NCI-H2227 (cell line): ENCODE measurements around the gene ANKRD30B.
"Not testable (repeated sequence)": the region's sequence is repeated elsewhere in the genome, so short reads cannot be mapped to it uniquely, and the experiment has no call there.

Experiments
- DNase-seq: peaks from one replicate; lab custom pipeline; 2025; ENCODE audit not compliant: unreplicated experiment; lab: John Stamatoyannopoulos, UW

Gene ANKRD30B

GRCh38 chr18:14747513-14748474, at the start of gene ANKRD30B:
TSS of gene ANKRD30B (plus strand) at chr18:14748172. CDS start at chr18:14748420, 248 bp downstream.
- DNase-seq: no peak

GRCh38 chr18:14701286-14702040, 46.5 kb upstream of the ANKRD30B start:
- DNase-seq: not testable (repeated sequence)

GRCh38 chr18:14709761-14710160, 38.2 kb upstream of the ANKRD30B start:
- DNase-seq: not testable (repeated sequence)

- DNase-seq: not testable (repeated sequence)
Observed at GRCh38 chr18:14721569-14721968, 26.4 kb upstream of the ANKRD30B start.

GRCh38 chr18:14739056-14739455, 8.9 kb upstream of the ANKRD30B start:
- not testable (repeated sequence) for DNase-seq

GRCh38 chr18:14746897-14747296, 1.1 kb upstream of the ANKRD30B start:
- no peak for DNase-seq

- DNase-seq: no peak
Observed at GRCh38 chr18:14748496-14748895, 524 bp downstream of the ANKRD30B start.

GRCh38 chr18:14763566-14763965, 15.6 kb downstream of the ANKRD30B start:
- not testable (repeated sequence) for DNase-seq

GRCh38 chr18:14767474-14767873, 19.5 kb downstream of the ANKRD30B start:
- no peak for DNase-seq

- DNase-seq: no peak
Observed at GRCh38 chr18:14768241-14768640, 20.3 kb downstream of the ANKRD30B start.

GRCh38 chr18:14769381-14769780, 21.4 kb downstream of the ANKRD30B start:
- DNase-seq: no peak

- no peak for DNase-seq
Observed at GRCh38 chr18:14776801-14777200, 28.8 kb downstream of the ANKRD30B start.

GRCh38 chr18:14781671-14782070, 33.7 kb downstream of the ANKRD30B start:
- no peak for DNase-seq

GRCh38 chr18:14784133-14784532, 36.2 kb downstream of the ANKRD30B start:
- no peak for DNase-seq

- DNase-seq: not testable (repeated sequence)
Observed at GRCh38 chr18:14796876-14797275, 48.9 kb downstream of the ANKRD30B start.

GRCh38 chr18:14797969-14798764, 50.2 kb downstream of the ANKRD30B start:
- DNase-seq: not testable (repeated sequence)

GRCh38 chr18:14811081-14811480, 63.1 kb downstream of the ANKRD30B start:
- not testable (repeated sequence) for DNase-seq

- not testable (repeated sequence) for DNase-seq
Observed at GRCh38 chr18:14826972-14827632, 79.1 kb downstream of the ANKRD30B start.

GRCh38 chr18:14841607-14842006, 93.6 kb downstream of the ANKRD30B start:
- not testable (repeated sequence) for DNase-seq

- DNase-seq: not testable (repeated sequence)
Observed at GRCh38 chr18:14851533-14851932, 103.6 kb downstream of the ANKRD30B start.
